ENCODE results near the gene APBB1.

GRCh38 chr11:6397156-6397555 lies 21.7 kb downstream of the APBB1 start:
- TF ChIP-seq CTCF (IDR thresholded peaks at IDR 0.05) (no peak), EP300 (IDR thresholded peaks at IDR 0.05) (no peak), POLR2A (IDR thresholded peaks at IDR 0.05) (no peak)

Data from sigmoid colon (tissue), 4 donors.